IMR-90 (cell line): ENCODE data around the gene NRF1. TPM values are rescaled to one million over a fixed set of nuclear protein-coding genes. Genes with fewer than 3 reads are reported as not detected.

Experiments
- ATAC-seq: fragments of 200-7000 bp; cut with Tn5 transposase; 2 replicates; pipeline ENCODE4 v1.9.1; 2020; ENCODE audit warnings: low read depth, mild to moderate bottlenecking, moderate library complexity
- BruUV-seq: library from RNA; stranded (reverse); fragments of 400-500 nt; replicated peaks from 2 replicates; lab custom pipeline; 2021; lab: Mats Ljungman, UMichigan
- CTCF ChIA-PET: fragments of 300-600 bp; formaldehyde crosslinking; extraction: SDS; loops from one replicate; lab custom pipeline; 2021; ENCODE audit warnings: antibody characterized with exemption; lab: Yijun Ruan, JAX
- POLR2A ChIA-PET: fragments of 300-600 bp; sonication (Branson Sonifier 250); formaldehyde crosslinking; loops from one replicate; lab custom pipeline; 2022; ENCODE audit warnings: antibody characterized with exemption; ENCODE audit not compliant: unreplicated experiment; lab: Charles Lee
- DNase-seq: peaks from one replicate; pipeline ENCODE4 v3.0.0; 2013
- H2AFZ ChIP-seq: replicated peaks from 2 replicates; pipeline ENCODE3; 2013; ENCODE audit warnings: low read length, mild to moderate bottlenecking; ENCODE audit not compliant: poor library complexity
- H2AK5ac ChIP-seq: 2 replicates; pipeline ENCODE4 v1.6.1; 2013; ENCODE audit warnings: low read depth, low read length, inconsistent platforms
- H2AK9ac ChIP-seq: replicated peaks from 2 replicates; pipeline ENCODE3; 2013; ENCODE audit warnings: mild to moderate bottlenecking, low read depth, low read length, moderate library complexity; ENCODE audit not compliant: poor library complexity
- H2BK120ac ChIP-seq: 2 replicates; pipeline ENCODE4 v1.6.1; 2013; ENCODE audit warnings: low read depth, low read length, inconsistent platforms
- H2BK15ac ChIP-seq: 3 replicates; pipeline ENCODE4 v1.6.1; 2013; ENCODE audit warnings: low read depth, low read length, inconsistent platforms
- H2BK20ac ChIP-seq: 2 replicates; pipeline ENCODE4 v1.6.1; 2013; ENCODE audit warnings: low read depth, mild to moderate bottlenecking, inconsistent platforms, low read length, moderate library complexity
- H2BK5ac ChIP-seq: 2 replicates; pipeline ENCODE4 v1.6.1; 2013; ENCODE audit warnings: mild to moderate bottlenecking, low read depth, low read length, inconsistent platforms; ENCODE audit not compliant: poor library complexity, severe bottlenecking
- H3K14ac ChIP-seq: replicated peaks from 2 replicates; pipeline ENCODE4 v1.6.1; 2013; ENCODE audit warnings: low read depth, low read length, inconsistent platforms
- H3K18ac ChIP-seq: 2 replicates; pipeline ENCODE4 v1.6.1; 2013; ENCODE audit warnings: low read depth, low read length, control low read depth
- H3K23ac ChIP-seq: 2 replicates; pipeline ENCODE4 v1.6.1; 2013; ENCODE audit warnings: low read depth, low read length, inconsistent platforms
- H3K27ac ChIP-seq: 2 replicates; pipeline ENCODE4 v1.5.1; 2013; ENCODE audit warnings: mild to moderate bottlenecking, control low read depth, low read length; ENCODE audit not compliant: insufficient read depth
- H3K27me3 ChIP-seq: 2 replicates; pipeline ENCODE4 v1.6.1; 2013; ENCODE audit warnings: low read length; ENCODE audit not compliant: control insufficient read depth, insufficient read depth
- H3K36me3 ChIP-seq: 2 replicates; pipeline ENCODE4 v1.6.1; 2013; ENCODE audit warnings: low read length, mixed read lengths; ENCODE audit not compliant: control insufficient read depth, insufficient read depth
- H3K4ac ChIP-seq: 2 replicates; pipeline ENCODE4 v1.6.1; 2013; ENCODE audit warnings: low read depth, low read length, inconsistent platforms
- H3K4me1 ChIP-seq: 2 replicates; pipeline ENCODE4 v1.6.1; 2013; ENCODE audit warnings: low read length, mixed read lengths; ENCODE audit not compliant: control insufficient read depth, insufficient read depth
- H3K4me2 ChIP-seq: 2 replicates; pipeline ENCODE4 v1.6.1; 2013; ENCODE audit warnings: low read depth, mild to moderate bottlenecking, control low read depth, low read length, moderate library complexity
- H3K4me3 ChIP-seq: 2 replicates; pipeline ENCODE4 v1.5.1; 2013; ENCODE audit warnings: low read depth, mild to moderate bottlenecking, control low read depth, low read length, moderate library complexity; ENCODE audit not compliant: insufficient read depth
- H3K56ac ChIP-seq: 2 replicates; pipeline ENCODE4 v1.6.1; 2013; ENCODE audit warnings: low read length, inconsistent platforms; ENCODE audit not compliant: insufficient read depth; ENCODE audit errors: extremely low read depth
- H3K79me1 ChIP-seq, 2 experiments: 2 replicates each; pipeline ENCODE4 v1.6.1; 2013; ENCODE audit warnings: low read length in 2 of 2, inconsistent platforms in 1 of 2, low read depth in 1 of 2
- H3K9ac ChIP-seq: 2 replicates; pipeline ENCODE4 v1.6.1; 2013; ENCODE audit warnings: low read depth, low read length, control low read depth
- H3K9me1 ChIP-seq: 2 replicates; pipeline ENCODE4 v1.6.1; 2013; ENCODE audit warnings: low read length, inconsistent platforms; ENCODE audit not compliant: insufficient read depth
- H3K9me3 ChIP-seq: 2 replicates; pipeline ENCODE4 v1.6.1; 2013; ENCODE audit warnings: low read length; ENCODE audit not compliant: control insufficient read depth, insufficient read depth
- H4K20me1 ChIP-seq: 2 replicates; pipeline ENCODE4 v1.6.1; 2013; ENCODE audit warnings: low read length, inconsistent platforms; ENCODE audit not compliant: insufficient read depth
- H4K5ac ChIP-seq: 2 replicates; pipeline ENCODE4 v1.6.1; 2013; ENCODE audit warnings: mild to moderate bottlenecking, low read depth, low read length, control low read depth
- H4K8ac ChIP-seq, 2 experiments: 2 replicates each; pipeline ENCODE4 v1.6.1; 2013; ENCODE audit warnings: low read depth in 2 of 2, low read length in 2 of 2, control low read depth in 1 of 2, inconsistent platforms in 1 of 2
- H4K91ac ChIP-seq: 2 replicates; pipeline ENCODE4 v1.6.1; 2013; ENCODE audit warnings: low read depth, low read length, inconsistent platforms; ENCODE audit not compliant: insufficient read depth
- BHLHE40 ChIP-seq: fragments of 150-350 bp; IDR thresholded peaks from 2 replicates; pipeline ENCODE4 v1.6.1; 2016; ENCODE audit warnings: mild to moderate bottlenecking, low read depth, low read length
- CEBPB ChIP-seq: IDR thresholded peaks from 2 replicates; pipeline ENCODE4 v1.6.1; 2012; ENCODE audit warnings: low read depth, low read length, improper control_type of control experiment
- FOS ChIP-seq: fragments of 150-350 bp; IDR thresholded peaks from 2 replicates; pipeline ENCODE4 v1.6.1; 2016; ENCODE audit warnings: low read depth, low read length
- MAFK ChIP-seq: IDR thresholded peaks from 2 replicates; pipeline ENCODE4 v1.6.1; 2012; ENCODE audit warnings: low read depth, low read length, improper control_type of control experiment
- MAZ ChIP-seq: IDR thresholded peaks from 2 replicates; pipeline ENCODE4 v1.6.1; 2012; ENCODE audit warnings: low read depth, mild to moderate bottlenecking, low read length, improper control_type of control experiment, moderate library complexity, borderline replicate concordance
- MXI1 ChIP-seq: IDR thresholded peaks from 2 replicates; pipeline ENCODE4 v1.6.1; 2012; ENCODE audit warnings: low read depth, mild to moderate bottlenecking, low read length, moderate library complexity, borderline replicate concordance
- NFE2L2 ChIP-seq: fragments of 150-350 bp; IDR thresholded peaks from 2 replicates; pipeline ENCODE4 v1.6.1; 2016; ENCODE audit warnings: low read depth, mild to moderate bottlenecking, low read length
- POLR2A ChIP-seq: IDR thresholded peaks from 2 replicates; pipeline ENCODE4 v1.6.1; 2012; ENCODE audit warnings: mild to moderate bottlenecking, low read depth, low read length
- RAD21 ChIP-seq: IDR thresholded peaks from 2 replicates; pipeline ENCODE4 v1.6.1; 2012; ENCODE audit warnings: low read length, improper control_type of control experiment
- RCOR1 ChIP-seq: IDR thresholded peaks from 2 replicates; pipeline ENCODE4 v1.6.1; 2012; ENCODE audit warnings: mild to moderate bottlenecking, low read length, improper control_type of control experiment; ENCODE audit not compliant: insufficient replicate concordance
- RFX5 ChIP-seq: IDR thresholded peaks from 2 replicates; pipeline ENCODE4 v1.8.0; 2012; ENCODE audit warnings: low read depth, mild to moderate bottlenecking, low read length, moderate library complexity
- USF2 ChIP-seq: fragments of 150-350 bp; IDR thresholded peaks from 2 replicates; pipeline ENCODE4 v1.6.1; 2017; ENCODE audit warnings: mild to moderate bottlenecking, antibody characterized with exemption, low read length, low read depth
- WGBS, 2 experiments: methylation state at CpG; one replicate each; pipeline versions ENCODE4 v1.1.5 to v1.1.7; 2013; ENCODE audit warnings: missing lambda C conversion rate in 2 of 2; ENCODE audit not compliant: insufficient read length in 1 of 2; ENCODE audit errors: extremely low coverage in 2 of 2; 5-methylcytosine and 5-hydroxymethylcytosine counted together
- dilution Hi-C: fragments of 300-500 bp; cut with HindIII; formaldehyde crosslinking; loops from one replicate; pipeline ENCODE4 v1.14.3; 2018; ENCODE audit warnings: low sequenced_read_pairs; ENCODE audit not compliant: unreplicated experiment
- in situ Hi-C: fragments of 300-500 bp; cut with MboI; formaldehyde crosslinking; loops from 3 replicates; pipeline ENCODE4 v1.14.3; 2019; ENCODE audit warnings: low sequenced_read_pairs, inconsistent platforms, mixed read lengths
- intact Hi-C: fragments of 100-400 bp; cut with micrococcal nuclease; formaldehyde crosslinking; loops from 2 replicates; pipeline ENCODE4 v1.10.0; 2022
- polyA plus RNA-seq, 3 experiments: library from polyadenylated mRNA; depleted of rRNA; stranded (reverse); fragments of >200 nt; gene quantifications; 2 replicates each; pipeline ENCODE4 v1.2.3, GENCODE V29; 2012; ENCODE audit warnings: low replicate concordance in 1 of 3
- total RNA-seq: library from RNA; depleted of rRNA; stranded (reverse); fragments of >200 nt; gene quantifications from 2 replicates; pipeline ENCODE4 v1.2.3, GENCODE V29; 2012

The NRF1 gene
- total and polyA plus RNA-seq, 2 of the 4 experiments (the other 2 are of a cell fraction), result 11.4 to 15.8 TPM

- dilution Hi-C loops, result no loop called here
- no peak overlapping the region for H3K4me2 ChIP-seq
- H3K9ac ChIP-seq, result no peak overlapping the region
- H3K9me3 ChIP-seq, result no peaks in the 10 kb centered on the region
- in situ Hi-C loops, result loop anchor here (5.0 kb wide), 2 partner anchors 155 to 345 kb away; no protein-coding TSS in a partner anchor
- H4K5ac ChIP-seq, result no peak overlapping the region
- ChIA-PET CTCF (interaction anchor here (1.0 kb wide), 1 partner anchor 156 kb away, joined by 3 read pairs; no protein-coding TSS in a partner anchor), POLR2A (no interaction called here)
- no peak overlapping the region for H4K91ac ChIP-seq
- no peak overlapping the region for H2AFZ ChIP-seq
- no TSS peak for BruUV-seq
- peaks cover 9% of the 10 kb centered on the region; the same call in 1 of the 2 replicates for H4K20me1 ChIP-seq
- no peak overlapping the region for H3K18ac ChIP-seq
- H2BK20ac ChIP-seq, result no peak overlapping the region
- peaks cover 4% of the 10 kb centered on the region; the same call in 1 of the 2 replicates for H3K4me1 ChIP-seq
- ATAC-seq, result no peak
- H3K14ac ChIP-seq, result no peak overlapping the region
- H4K8ac ChIP-seq, result no peak overlapping the region
- no peak overlapping the region for H2BK5ac ChIP-seq
- no peak overlapping the region for H2AK5ac ChIP-seq
- no peak overlapping the region for H3K27ac ChIP-seq
- peaks cover 6% of the 10 kb centered on the region; the same call in 1 of the 2 replicates for H3K36me3 ChIP-seq
- DNase-seq, result no peak
- H3K56ac ChIP-seq, result no peak overlapping the region
- TF ChIP-seq NFE2L2 (no peak), BHLHE40 (no peak), MXI1 (no peak), RCOR1 (no peak), MAZ (no peak), POLR2A (no peak), CEBPB (no peak), USF2 (no peak), RFX5 (no peak), RAD21 (no peak), MAFK (no peak), FOS (no peak)
- WGBS, 2 experiments, result no CpG with 5 or more reads among the region's 4 CpGs
- H3K4me3 ChIP-seq, result no peak overlapping the region
- no peaks in the 10 kb centered on the region for H3K27me3 ChIP-seq
- no peak overlapping the region for H3K4ac ChIP-seq
- H2BK120ac ChIP-seq, result no peak overlapping the region
- H3K79me1 ChIP-seq, result peaks cover 6 to 19% of the 10 kb centered on the region in 2 experiments
- no peak overlapping the region for H2AK9ac ChIP-seq
- H2BK15ac ChIP-seq, result no peak overlapping the region
- H3K9me1 ChIP-seq, result peaks cover 3% of the 10 kb centered on the region; the same call in 1 of the 2 replicates
- intact Hi-C loops, result no loop called here
- no peak overlapping the region for H3K23ac ChIP-seq
These were observed 55.6 kb downstream of the NRF1 start for GRCh38 chr7:129667116-129667515.
